Measurements from ENCODE around the gene UBE3C. TPM values are rescaled to one million over a fixed set of nuclear protein-coding genes. Genes with fewer than 3 reads are reported as not detected.
A peak's percentile ranks its signal among the peaks of the same experiment; 100 is the strongest.
"Not testable (repeated sequence)": the region's sequence is repeated elsewhere in the genome, so short reads cannot be mapped to it uniquely, and the experiment has no call there.

UBE3C gene
- total RNA-seq, 2 donors from 2014 or later: 46.1 to 55.4 TPM

GRCh38 chr7:157220916-157221569, 82.3 kb downstream of the UBE3C start:
- intact Hi-C loops (cut with DNase I): no loop called here

GRCh38 chr7:157222687-157223086, 84.0 kb downstream of the UBE3C start:
- DNase-seq (no peak), ATAC-seq (no peak)
- intact Hi-C loops (cut with DNase I): no loop called here

More at GRCh38 chr7:157220916-157221569, 82.3 kb downstream of the UBE3C start:
- ATAC-seq (no peak), DNase-seq (no peak)

- ATAC-seq (no peak), DNase-seq (no peak)
- intact Hi-C loops (cut with DNase I): no loop called here
Measured at GRCh38 chr7:157224627-157225026, 85.9 kb downstream of the UBE3C start.

- DNase-seq (no peak), ATAC-seq (peak in 1 of 2 donors; percentile 44)
- intact Hi-C loops (cut with DNase I): no loop called here
Measured at GRCh38 chr7:157228864-157229422, 90.2 kb downstream of the UBE3C start.

- intact Hi-C loops (cut with DNase I): no loop called here
- ATAC-seq (no peak), DNase-seq (no peak)
Measured at GRCh38 chr7:157233677-157234076, 95.0 kb downstream of the UBE3C start.

GRCh38 chr7:157234271-157234670, 95.5 kb downstream of the UBE3C start:
- no peak for DNase-seq
- intact Hi-C loops (cut with DNase I): no loop called here
- ATAC-seq: no peak

GRCh38 chr7:157235357-157236333, 96.9 kb downstream of the UBE3C start:
- ATAC-seq (no peak), DNase-seq (no peak)
- intact Hi-C loops (cut with DNase I): no loop called here

GRCh38 chr7:157238087-157238486, 99.4 kb downstream of the UBE3C start:
- no peak for DNase-seq
- intact Hi-C loops (cut with DNase I): no loop called here
- ATAC-seq: peak in 1 of 2 donors; percentile 57

- intact Hi-C loops (cut with DNase I): no loop called here
- DNase-seq (no peak), ATAC-seq (no peak)
Measured at GRCh38 chr7:157239571-157240270, 101.0 kb downstream of the UBE3C start.

GRCh38 chr7:157241631-157242030, 102.9 kb downstream of the UBE3C start:
- DNase-seq (no peak), ATAC-seq (no peak)
- intact Hi-C loops (cut with DNase I): no loop called here

GRCh38 chr7:157244516-157245294, 106.0 kb downstream of the UBE3C start:
- DNase-seq (no peak), ATAC-seq (no peak)
- intact Hi-C loops (cut with DNase I): no loop called here

GRCh38 chr7:157246052-157246451, 107.3 kb downstream of the UBE3C start:
- DNase-seq (no peak), ATAC-seq (no peak)
- intact Hi-C loops (cut with DNase I): no loop called here

GRCh38 chr7:157248659-157249058, 109.9 kb downstream of the UBE3C start:
- DNase-seq (no peak), ATAC-seq (no peak)
- intact Hi-C loops (cut with DNase I): no loop called here

GRCh38 chr7:157250605-157251228, 112.0 kb downstream of the UBE3C start:
- peak; percentile 58 to 67 for ATAC-seq
- intact Hi-C loops (cut with DNase I): no loop called here
- DNase-seq: no peak

GRCh38 chr7:157251817-157252216, 113.1 kb downstream of the UBE3C start:
- DNase-seq; ATAC-seq; intact Hi-C loops (cut with DNase I): not testable (repeated sequence)

GRCh38 chr7:157253850-157254249, 115.1 kb downstream of the UBE3C start:
- DNase-seq: peak; percentile 69
- intact Hi-C loops (cut with DNase I): no loop called here
- peak in 1 of 2 donors; percentile 43 for ATAC-seq

GRCh38 chr7:157254781-157255180, 116.1 kb downstream of the UBE3C start:
- DNase-seq; ATAC-seq; intact Hi-C loops (cut with DNase I): not testable (repeated sequence)

- no peak for ATAC-seq
- DNase-seq: no peak
- intact Hi-C loops (cut with DNase I): no loop called here
Measured at GRCh38 chr7:157255201-157255606, 116.5 kb downstream of the UBE3C start.
